OCI-LY3 (cell line): ENCODE measurements around the gene CES3.

Experiments used
- EZH2phosphoT487 ChIP-seq: fragments of 200-600 bp; shearing (Covaris generic); IDR thresholded peaks from 2 replicates; pipeline ENCODE4 v1.6.1; 2018; ENCODE audit warnings: antibody characterized with exemption, mixed run types, low read depth
- TF ChIP-seq, protein P1 (sequence below): fragments of 200-600, 300-600 bp; sonication (generic); IDR thresholded peaks from 2 replicates; pipeline ENCODE4 v1.5.1; 2014; ENCODE audit warnings: antibody characterized with exemption, low read length, low read depth

GRCh38 chr16:66926961-66927436 lies 34.1 kb upstream of the CES3 start:
- TF ChIP-seq, protein P1, sequence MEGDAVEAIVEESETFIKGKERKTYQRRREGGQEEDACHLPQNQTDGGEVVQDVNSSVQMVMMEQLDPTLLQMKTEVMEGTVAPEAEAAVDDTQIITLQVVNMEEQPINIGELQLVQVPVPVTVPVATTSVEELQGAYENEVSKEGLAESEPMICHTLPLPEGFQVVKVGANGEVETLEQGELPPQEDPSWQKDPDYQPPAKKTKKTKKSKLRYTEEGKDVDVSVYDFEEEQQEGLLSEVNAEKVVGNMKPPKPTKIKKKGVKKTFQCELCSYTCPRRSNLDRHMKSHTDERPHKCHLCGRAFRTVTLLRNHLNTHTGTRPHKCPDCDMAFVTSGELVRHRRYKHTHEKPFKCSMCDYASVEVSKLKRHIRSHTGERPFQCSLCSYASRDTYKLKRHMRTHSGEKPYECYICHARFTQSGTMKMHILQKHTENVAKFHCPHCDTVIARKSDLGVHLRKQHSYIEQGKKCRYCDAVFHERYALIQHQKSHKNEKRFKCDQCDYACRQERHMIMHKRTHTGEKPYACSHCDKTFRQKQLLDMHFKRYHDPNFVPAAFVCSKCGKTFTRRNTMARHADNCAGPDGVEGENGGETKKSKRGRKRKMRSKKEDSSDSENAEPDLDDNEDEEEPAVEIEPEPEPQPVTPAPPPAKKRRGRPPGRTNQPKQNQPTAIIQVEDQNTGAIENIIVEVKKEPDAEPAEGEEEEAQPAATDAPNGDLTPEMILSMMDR: no peak
- TF ChIP-seq EZH2phosphoT487: no peak
